Nephron progenitor cell (in vitro differentiated cells): ENCODE measurements around the gene DUSP28.
"Not testable (repeated sequence)": the region's sequence is repeated elsewhere in the genome, so short reads cannot be mapped to it uniquely, and the experiment has no call there.

Experiments used
- DNase-seq: peaks from one replicate; pipeline ENCODE4 v3.0.0; 2021
- H3K27ac Mint-ChIP-seq: 2 replicates; pipeline ENCODE4 v1.8.0; 2021; ENCODE audit warnings: mild to moderate bottlenecking, moderate library complexity, mixed read lengths
- H3K27me3 Mint-ChIP-seq: 2 replicates; pipeline ENCODE4 v1.8.0; 2021; ENCODE audit warnings: mild to moderate bottlenecking, low read depth, mixed read lengths; ENCODE audit not compliant: poor library complexity
- H3K36me3 Mint-ChIP-seq: 2 replicates; pipeline ENCODE4 v1.8.0; 2021; ENCODE audit warnings: low read depth, mixed read lengths
- H3K4me1 Mint-ChIP-seq: 2 replicates; pipeline ENCODE4 v1.8.0; 2021; ENCODE audit warnings: mixed read lengths
- H3K4me3 Mint-ChIP-seq: 2 replicates; pipeline ENCODE4 v1.8.0; 2021; ENCODE audit warnings: mild to moderate bottlenecking, moderate library complexity, mixed read lengths
- H3K9me3 Mint-ChIP-seq: 2 replicates; pipeline ENCODE4 v1.8.0; 2021; ENCODE audit warnings: mild to moderate bottlenecking, moderate library complexity, mixed read lengths
- TF ChIP-seq, protein P1 (sequence below): fragments of 200-600 bp; sonication (generic); IDR thresholded peaks from 2 replicates; pipeline ENCODE4 v1.5.0; 2021; ENCODE audit warnings: antibody characterized with exemption

Gene DUSP28

DNA sequence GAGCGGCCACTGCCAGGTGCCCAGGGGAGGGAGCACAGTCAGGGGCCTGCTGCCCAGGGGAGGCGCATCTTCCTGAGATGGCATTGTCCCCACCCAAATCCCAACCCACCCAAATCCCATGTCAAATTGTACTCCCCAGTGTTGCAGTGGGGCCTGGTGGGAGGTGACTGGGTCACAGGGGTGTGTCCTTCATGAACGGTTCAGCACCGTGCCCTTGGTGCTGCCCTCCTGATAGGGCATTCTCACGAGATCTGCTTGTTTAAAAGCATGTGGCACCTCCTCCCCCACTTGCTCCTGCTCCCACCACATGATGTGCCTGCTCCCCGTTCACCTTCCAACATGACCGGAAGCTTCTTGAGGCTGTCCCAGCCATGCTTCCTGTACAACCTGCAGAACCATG, 30.0 kb upstream of the DUSP28 start:
- no peak for DNase-seq
- peaks cover 94% of the 10 kb centered on the region for H3K36me3 Mint-ChIP-seq
- TF ChIP-seq, protein P1, sequence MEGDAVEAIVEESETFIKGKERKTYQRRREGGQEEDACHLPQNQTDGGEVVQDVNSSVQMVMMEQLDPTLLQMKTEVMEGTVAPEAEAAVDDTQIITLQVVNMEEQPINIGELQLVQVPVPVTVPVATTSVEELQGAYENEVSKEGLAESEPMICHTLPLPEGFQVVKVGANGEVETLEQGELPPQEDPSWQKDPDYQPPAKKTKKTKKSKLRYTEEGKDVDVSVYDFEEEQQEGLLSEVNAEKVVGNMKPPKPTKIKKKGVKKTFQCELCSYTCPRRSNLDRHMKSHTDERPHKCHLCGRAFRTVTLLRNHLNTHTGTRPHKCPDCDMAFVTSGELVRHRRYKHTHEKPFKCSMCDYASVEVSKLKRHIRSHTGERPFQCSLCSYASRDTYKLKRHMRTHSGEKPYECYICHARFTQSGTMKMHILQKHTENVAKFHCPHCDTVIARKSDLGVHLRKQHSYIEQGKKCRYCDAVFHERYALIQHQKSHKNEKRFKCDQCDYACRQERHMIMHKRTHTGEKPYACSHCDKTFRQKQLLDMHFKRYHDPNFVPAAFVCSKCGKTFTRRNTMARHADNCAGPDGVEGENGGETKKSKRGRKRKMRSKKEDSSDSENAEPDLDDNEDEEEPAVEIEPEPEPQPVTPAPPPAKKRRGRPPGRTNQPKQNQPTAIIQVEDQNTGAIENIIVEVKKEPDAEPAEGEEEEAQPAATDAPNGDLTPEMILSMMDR, result no peak
- peaks cover 4% of the 10 kb centered on the region for H3K27me3 Mint-ChIP-seq
- H3K9me3 Mint-ChIP-seq, result peaks cover 80% of the 10 kb centered on the region
- H3K4me3 Mint-ChIP-seq, result no peak overlapping the region
- no peaks in the 10 kb centered on the region for H3K4me1 Mint-ChIP-seq
- H3K27ac Mint-ChIP-seq, result no peak overlapping the region

DNA sequence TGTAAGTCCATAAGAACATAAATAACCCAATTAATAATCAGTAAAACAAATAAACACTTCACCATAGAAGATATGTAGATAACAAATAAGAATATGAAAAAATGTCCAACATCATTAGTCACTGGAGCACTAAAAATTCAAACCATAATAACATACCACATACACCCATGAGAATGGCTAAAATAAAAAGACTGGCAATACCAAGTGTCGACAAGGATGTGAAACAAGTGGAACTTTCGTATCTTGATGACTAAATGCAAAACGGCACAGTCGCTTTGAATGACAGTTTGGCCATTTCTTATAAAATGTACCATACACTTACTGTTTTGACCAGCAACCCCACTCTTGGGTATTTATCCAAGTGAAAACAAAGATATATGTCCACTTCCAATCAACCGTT, 29.1 kb upstream of the DUSP28 start:
- TF ChIP-seq, protein P1, result no peak
- no peak for DNase-seq
- peaks cover 74% of the 10 kb centered on the region for H3K9me3 Mint-ChIP-seq
- H3K27ac Mint-ChIP-seq, result no peak overlapping the region
- H3K36me3 Mint-ChIP-seq, result peaks cover 91% of the 10 kb centered on the region
- H3K4me3 Mint-ChIP-seq, result no peak overlapping the region
- H3K27me3 Mint-ChIP-seq, result peaks cover 4% of the 10 kb centered on the region
- H3K4me1 Mint-ChIP-seq, result peaks cover 3% of the 10 kb centered on the region

DNA sequence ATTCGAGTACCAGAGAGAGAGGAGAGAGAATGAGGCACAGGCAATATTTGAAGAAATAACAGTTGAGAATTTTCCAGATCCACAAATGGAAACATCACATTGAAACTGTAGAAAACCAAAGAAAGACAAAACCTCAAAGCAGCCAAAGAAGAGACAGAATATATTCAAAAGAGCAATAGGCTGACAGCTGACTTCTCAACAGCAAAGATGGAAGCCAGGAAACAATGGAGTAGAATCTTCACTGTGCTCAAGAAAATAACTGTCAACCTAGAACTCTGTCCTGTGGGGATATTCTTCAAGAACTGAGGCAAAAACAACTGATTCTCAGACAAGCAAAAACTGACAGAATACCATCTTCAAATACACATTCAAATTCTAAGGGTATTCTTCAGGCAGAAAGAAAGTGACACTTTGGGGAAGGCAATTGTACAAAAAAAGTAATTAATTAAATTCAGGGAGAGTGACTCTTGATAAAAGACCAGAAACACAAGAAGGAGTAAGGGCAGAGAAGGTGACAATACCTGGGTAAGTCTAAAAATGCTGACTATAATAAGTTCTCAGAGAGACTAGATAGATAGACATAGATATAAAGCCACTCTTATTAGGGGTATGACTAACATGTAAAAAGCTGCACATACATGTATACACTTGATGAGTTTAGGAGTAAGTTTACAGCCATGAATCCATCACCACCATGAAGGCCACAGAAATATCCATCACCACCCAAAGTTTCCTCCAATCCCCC, 28.0 kb upstream of the DUSP28 start:
- no peak overlapping the region for H3K4me3 Mint-ChIP-seq
- TF ChIP-seq, protein P1, result no peak
- peaks cover 4% of the 10 kb centered on the region for H3K27me3 Mint-ChIP-seq
- H3K27ac Mint-ChIP-seq, result no peak overlapping the region
- H3K9me3 Mint-ChIP-seq, result peaks cover 63% of the 10 kb centered on the region
- no peak for DNase-seq
- H3K4me1 Mint-ChIP-seq, result peaks cover 7% of the 10 kb centered on the region
- peaks cover 84% of the 10 kb centered on the region for H3K36me3 Mint-ChIP-seq

DNA sequence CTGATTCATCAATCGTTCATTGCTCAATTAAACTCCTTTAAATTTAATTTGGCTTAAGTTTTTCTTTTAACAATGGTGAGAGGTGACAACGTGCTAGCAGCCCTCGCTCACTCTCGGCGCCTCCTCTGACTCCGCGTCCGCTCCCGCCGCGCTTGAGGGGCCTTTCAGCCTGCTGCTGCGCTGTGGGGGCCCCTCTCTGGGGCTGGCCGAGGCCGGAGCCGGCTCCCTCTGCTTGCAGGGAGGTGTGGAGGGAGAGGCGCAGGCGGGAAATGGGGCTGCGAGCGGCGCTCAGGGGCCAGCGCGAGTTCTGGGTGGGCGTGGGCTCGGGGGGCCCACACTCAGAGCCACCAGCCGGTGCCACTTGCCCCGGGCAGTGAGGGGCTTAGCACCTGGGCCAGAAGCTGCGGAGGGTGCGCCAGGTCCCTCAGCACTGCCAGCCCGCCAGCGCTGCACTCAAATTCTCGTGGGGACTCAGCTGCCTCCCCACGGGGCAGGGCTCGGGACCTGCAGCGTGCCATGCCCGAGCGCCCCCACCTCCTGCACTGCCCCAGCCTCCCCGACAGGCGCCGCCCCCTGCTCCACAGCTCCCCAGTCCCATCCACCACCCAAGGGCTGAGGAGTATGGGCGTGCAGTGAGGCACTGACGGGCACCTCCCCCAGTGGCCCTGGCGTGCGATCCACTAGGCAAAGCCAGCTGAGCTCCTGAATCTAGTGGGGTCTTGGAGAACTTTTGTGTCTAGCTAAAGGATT, 22.0 kb upstream of the DUSP28 start:
- Mint-ChIP-seq H3K36me3 (peaks cover 69% of the 10 kb centered on the region), H3K4me1 (peaks cover 7% of the 10 kb centered on the region), H3K9me3 (peaks cover 34% of the 10 kb centered on the region), H3K27me3 (peaks cover 4% of the 10 kb centered on the region), H3K4me3 (no peak overlapping the region), H3K27ac (peak overlapping the region; percentile 97)
- DNase-seq, result no peak
- TF ChIP-seq, protein P1, result no peak

DNA sequence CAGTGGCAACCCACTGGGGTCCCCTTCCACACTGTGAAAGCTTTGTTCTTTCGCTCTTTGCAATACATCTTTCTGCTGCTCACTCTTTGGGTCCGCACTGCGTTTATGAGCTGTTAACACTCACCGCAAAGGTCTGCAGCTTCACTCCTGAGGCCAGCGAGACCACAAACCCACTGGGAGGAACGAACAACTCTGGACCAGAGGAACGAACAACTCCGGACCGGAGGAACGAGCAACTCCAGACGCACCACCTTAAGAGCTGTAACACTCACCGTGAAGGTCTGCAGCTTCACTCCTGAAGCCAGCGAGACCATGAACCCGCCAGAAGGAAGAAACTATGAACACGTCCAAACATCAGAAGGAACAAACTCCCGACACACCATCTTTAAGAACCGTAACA, 21.1 kb upstream of the DUSP28 start:
- Mint-ChIP-seq H3K9me3 (peaks cover 35% of the 10 kb centered on the region), H3K36me3 (peaks cover 65% of the 10 kb centered on the region)
- not testable (repeated sequence) for H3K4me3 Mint-ChIP-seq, H3K27ac Mint-ChIP-seq, DNase-seq, H3K27me3 Mint-ChIP-seq, H3K4me1 Mint-ChIP-seq

DNA sequence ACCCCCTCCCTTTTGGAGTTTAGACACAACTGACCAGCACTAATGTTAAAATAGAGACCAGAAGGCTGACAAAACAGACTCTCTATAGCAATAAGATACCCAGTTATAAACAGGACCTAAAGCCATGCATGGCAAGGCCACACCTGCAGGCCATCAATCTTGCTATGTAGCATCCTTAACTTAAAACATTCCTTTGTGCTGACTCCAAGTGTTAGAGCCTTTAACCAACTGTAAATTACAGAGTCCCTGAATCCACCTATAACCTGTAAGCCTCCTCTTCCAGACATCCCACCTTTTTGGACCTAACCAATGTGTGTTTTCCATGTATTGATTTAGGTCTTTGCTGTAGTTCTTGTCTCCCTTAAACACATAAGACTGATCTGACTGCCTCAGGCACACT, 20.3 kb upstream of the DUSP28 start:
- H3K27ac Mint-ChIP-seq, result no peak overlapping the region
- peaks cover 7% of the 10 kb centered on the region for H3K4me1 Mint-ChIP-seq
- TF ChIP-seq, protein P1, result no peak
- no peak for DNase-seq
- peaks cover 39% of the 10 kb centered on the region for H3K9me3 Mint-ChIP-seq
- peaks cover 63% of the 10 kb centered on the region for H3K36me3 Mint-ChIP-seq
- H3K27me3 Mint-ChIP-seq, result peaks cover 4% of the 10 kb centered on the region
- no peak overlapping the region for H3K4me3 Mint-ChIP-seq
